ENCODE results near the gene HOXA11. TPM values are rescaled to one million over a fixed set of nuclear protein-coding genes. Genes with fewer than 3 reads are reported as not detected.

The HOXA11 gene
- total RNA-seq, 1 donor from 2014 or later = not detected

DNA sequence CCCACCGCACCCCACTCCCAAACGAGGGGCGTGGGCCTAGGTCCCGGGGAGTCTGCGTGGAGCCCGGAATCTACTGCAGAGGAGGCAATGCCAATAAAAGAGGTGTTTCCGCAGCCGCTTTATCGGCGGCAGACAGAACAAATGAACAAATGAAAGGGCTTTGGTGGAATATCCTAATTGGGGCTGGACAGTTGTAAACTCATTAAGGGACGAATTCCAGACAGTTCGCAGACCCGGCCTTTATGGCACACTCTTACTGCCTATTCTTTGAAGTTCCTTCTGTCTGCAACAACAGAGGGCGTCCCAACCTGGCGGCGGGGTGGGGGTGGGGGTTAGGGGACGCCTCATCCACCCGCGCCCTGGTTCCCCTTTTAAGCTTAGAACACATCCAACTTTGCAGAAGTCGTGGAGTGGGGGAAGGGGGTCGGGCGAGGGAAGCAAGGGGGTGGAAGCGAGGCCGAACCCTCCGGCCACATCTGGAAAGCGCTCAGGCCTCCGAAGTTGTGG lies 23.8 kb downstream of the HOXA11 start:
- ChIA-PET POLR2A (interaction anchor here (0.6 to 1.7 kb wide), 5 partner anchors 10 to 1298 kb away, joined by 4 to 6 read pairs (median 4); no protein-coding TSS in a partner anchor), CTCF (interaction anchor here (0.6 to 3.6 kb wide), 37 partner anchors 11 to 1312 kb away, joined by 3 to 94 read pairs (median 4); no protein-coding TSS in a partner anchor)
- peak overlapping the region; percentile 75 for H3K4me3 Mint-ChIP-seq
- intact Hi-C loops (cut with micrococcal nuclease) = loop anchor here (1.0 to 5.0 kb wide), 18 partner anchors 11 to 1902 kb away; partner anchors contain the start of genes HOXA1, NFE2L3 and SNX10
- TF ChIP-seq CTCF (IDR thresholded peaks at IDR 0.05) = peak; percentile 14
- no peaks in the 10 kb centered on the region for H3K9me3 Mint-ChIP-seq
- peaks cover 68% of the 10 kb centered on the region for H3K27me3 Mint-ChIP-seq
- no peaks in the 10 kb centered on the region for H3K36me3 Mint-ChIP-seq (ENCODE audit: low read depth)
- H3K4me1 Mint-ChIP-seq = peaks cover 30% of the 10 kb centered on the region
- ATAC-seq (ENCODE audit: low read depth) (peak; percentile 26), DNase-seq (no peak)
- no peak overlapping the region for H3K27ac Mint-ChIP-seq

DNA sequence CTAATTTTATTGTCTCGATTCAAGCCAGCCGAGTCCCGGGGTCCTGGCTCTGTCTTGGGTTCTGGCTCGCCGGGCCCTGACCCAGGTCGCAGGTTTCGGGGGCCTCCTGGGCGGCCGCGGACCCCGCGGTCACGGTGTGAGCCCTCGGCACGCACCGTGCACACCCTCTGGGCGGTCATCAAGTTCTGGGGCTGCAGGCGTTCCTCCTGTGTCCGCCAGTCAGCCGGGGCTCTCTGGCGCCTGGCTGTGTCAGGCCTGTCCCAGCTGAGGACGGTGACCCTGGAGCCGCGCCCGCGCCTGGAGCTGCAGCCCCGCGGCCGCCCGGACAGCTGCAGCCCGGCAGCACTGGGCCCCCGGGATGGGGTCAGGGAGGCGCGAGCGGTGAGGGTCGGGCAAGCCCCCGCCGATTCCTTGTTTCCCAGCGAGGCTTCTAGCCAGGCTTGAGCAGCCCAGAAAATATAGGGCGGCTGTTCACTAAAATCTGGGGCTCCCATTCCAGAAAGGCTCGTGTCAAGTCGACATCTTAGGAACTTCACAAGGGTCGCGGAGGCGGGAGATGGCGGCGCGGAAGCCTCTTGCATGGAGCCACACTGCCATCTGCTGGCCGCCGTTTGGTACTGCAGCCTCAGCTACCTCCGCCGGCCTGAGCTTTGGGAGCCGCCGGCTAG lies 24.4 kb downstream of the HOXA11 start:
- TF ChIP-seq CTCF (IDR thresholded peaks at IDR 0.05) = peak; percentile 97
- Mint-ChIP-seq H3K4me3 (peak overlapping the region; percentile 75), H3K9me3 (no peaks in the 10 kb centered on the region), H3K4me1 (peaks cover 31% of the 10 kb centered on the region), H3K27me3 (peaks cover 72% of the 10 kb centered on the region), H3K36me3 (ENCODE audit: low read depth) (no peaks in the 10 kb centered on the region), H3K27ac (no peak overlapping the region)
- peak; percentile 83 for DNase-seq
- peak; percentile 87 for ATAC-seq (ENCODE audit: low read depth)
- ChIA-PET CTCF (interaction anchor here (0.6 to 3.6 kb wide), 35 partner anchors 10 to 1311 kb away, joined by 3 to 94 read pairs (median 4); no protein-coding TSS in a partner anchor), POLR2A (interaction anchor here (0.6 to 1.7 kb wide), 6 partner anchors 10 to 1298 kb away, joined by 3 to 6 read pairs (median 4); no protein-coding TSS in a partner anchor)
- intact Hi-C loops (cut with micrococcal nuclease) = loop anchor here (1.0 to 5.0 kb wide), 18 partner anchors 10 to 1902 kb away; partner anchors contain the start of genes HOXA1, NFE2L3 and SNX10

DNA sequence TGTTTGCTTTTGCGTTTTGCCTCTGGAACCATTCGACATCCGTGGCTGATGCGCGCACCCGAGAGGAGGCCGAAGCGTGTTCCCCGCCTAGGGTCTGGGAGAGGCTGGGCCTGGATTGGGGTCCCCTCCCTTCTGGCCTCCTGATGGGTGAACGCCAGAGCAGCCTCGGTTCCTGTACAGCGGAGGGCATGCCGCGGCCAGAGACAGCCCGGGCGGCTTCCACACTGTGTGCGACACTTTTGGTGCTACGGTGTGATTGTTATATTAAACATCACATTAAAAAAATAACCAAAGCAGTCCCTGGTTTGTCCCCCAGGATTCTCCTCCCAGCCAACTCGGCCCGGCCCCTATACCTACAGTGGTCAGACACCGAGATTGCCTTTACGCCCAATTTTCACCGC lies 24.9 kb downstream of the HOXA11 start:
- Mint-ChIP-seq H3K36me3 (ENCODE audit: low read depth) (no peaks in the 10 kb centered on the region), H3K27ac (no peak overlapping the region), H3K4me3 (peak overlapping the region; percentile 75), H3K9me3 (no peaks in the 10 kb centered on the region), H3K27me3 (peaks cover 74% of the 10 kb centered on the region), H3K4me1 (peaks cover 33% of the 10 kb centered on the region)
- DNase-seq = peak; percentile 39
- intact Hi-C loops (cut with micrococcal nuclease) = loop anchor here (2.0 to 5.0 kb wide), 12 partner anchors 63 to 1901 kb away; partner anchors contain the start of genes HOXA1, NFE2L3 and SNX10
- CTCF ChIA-PET = interaction anchor here (1.1 to 3.6 kb wide), 13 partner anchors 10 to 1309 kb away, joined by 4 to 94 read pairs (median 6); no protein-coding TSS in a partner anchor
- POLR2A ChIA-PET = interaction anchor here (0.6 to 1.7 kb wide), 3 partner anchors 9 to 732 kb away, joined by 3 to 6 read pairs (median 6); no protein-coding TSS in a partner anchor
- ATAC-seq (ENCODE audit: low read depth) = peak; percentile 22
- TF ChIP-seq CTCF (IDR thresholded peaks at IDR 0.05) = no peak

GRCh38 chr7:27159266-27160144 lies 25.5 kb downstream of the HOXA11 start:
- CTCF ChIA-PET = interaction anchor here (0.8 to 1.6 kb wide), 8 partner anchors 9 to 1267 kb away, joined by 3 to 8 read pairs (median 4); no protein-coding TSS in a partner anchor
- DNase-seq (no peak), ATAC-seq (ENCODE audit: low read depth) (no peak)
- Mint-ChIP-seq H3K27me3 (peaks cover 78% of the 10 kb centered on the region), H3K4me3 (peak overlapping the region; percentile 75), H3K4me1 (peaks cover 38% of the 10 kb centered on the region), H3K36me3 (ENCODE audit: low read depth) (no peaks in the 10 kb centered on the region), H3K9me3 (no peaks in the 10 kb centered on the region), H3K27ac (no peak overlapping the region)
- TF ChIP-seq CTCF (IDR thresholded peaks at IDR 0.05) = no peak
- intact Hi-C loops (cut with micrococcal nuclease) = loop anchor here (2.0 to 5.0 kb wide), 12 partner anchors 62 to 1901 kb away; partner anchors contain the start of genes HOXA1, NFE2L3 and SNX10
- POLR2A ChIA-PET = no interaction called here
